DMS53 treated with DMSO at 0.1 percent for 48 hours (cell line): ENCODE measurements around the gene TSSK6.
A peak's percentile ranks its signal among the peaks of the same experiment; 100 is the strongest.

Source experiments
- DNase-seq: peaks from one replicate; lab custom pipeline; 2025; ENCODE audit not compliant: unreplicated experiment; lab: John Stamatoyannopoulos, UW

The TSSK6 gene

GRCh38 chr19:19544954-19545591 is 29.7 kb upstream of the TSSK6 start:
- no peak for DNase-seq

DNA sequence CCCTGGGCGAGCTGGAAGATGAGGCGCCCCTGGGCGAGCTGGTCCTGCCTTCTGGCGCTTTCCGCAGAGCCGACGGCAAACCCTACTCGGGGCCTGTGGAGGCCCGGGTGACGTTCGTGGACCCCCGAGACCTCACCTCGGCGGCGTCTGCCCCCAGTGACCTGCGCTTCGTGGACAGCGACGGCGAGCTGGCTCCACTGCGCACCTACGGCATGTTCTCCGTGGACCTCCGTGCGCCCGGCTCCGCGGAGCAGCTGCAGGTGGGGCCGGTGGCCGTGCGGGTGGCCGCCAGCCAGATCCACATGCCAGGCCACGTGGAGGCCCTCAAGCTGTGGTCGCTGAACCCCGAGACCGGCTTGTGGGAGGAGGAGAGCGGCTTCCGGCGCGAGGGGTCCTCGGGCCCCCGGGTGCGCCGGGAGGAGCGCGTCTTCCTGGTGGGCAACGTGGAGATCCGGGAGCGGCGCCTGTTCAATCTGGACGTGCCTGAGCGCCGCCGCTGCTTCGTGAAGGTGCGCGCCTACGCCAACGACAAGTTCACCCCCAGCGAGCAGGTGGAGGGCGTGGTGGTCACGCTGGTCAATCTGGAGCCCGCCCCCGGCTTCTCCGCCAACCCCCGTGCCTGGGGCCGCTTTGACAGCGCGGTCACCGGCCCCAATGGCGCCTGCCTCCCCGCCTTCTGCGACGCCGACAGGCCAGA is 29.1 kb upstream of the TSSK6 start:
- no peak for DNase-seq

GRCh38 chr19:19543640-19544039 is 28.3 kb upstream of the TSSK6 start:
- no peak for DNase-seq

GRCh38 chr19:19543101-19543500 is 27.8 kb upstream of the TSSK6 start:
- DNase-seq = no peak

GRCh38 chr19:19542507-19542906 is 27.2 kb upstream of the TSSK6 start:
- no peak for DNase-seq

- DNase-seq = no peak
Measured at GRCh38 chr19:19541616-19542015, 26.3 kb upstream of the TSSK6 start.

GRCh38 chr19:19540715-19541515 is 25.6 kb upstream of the TSSK6 start:
- peak; percentile 54 for DNase-seq

DNA sequence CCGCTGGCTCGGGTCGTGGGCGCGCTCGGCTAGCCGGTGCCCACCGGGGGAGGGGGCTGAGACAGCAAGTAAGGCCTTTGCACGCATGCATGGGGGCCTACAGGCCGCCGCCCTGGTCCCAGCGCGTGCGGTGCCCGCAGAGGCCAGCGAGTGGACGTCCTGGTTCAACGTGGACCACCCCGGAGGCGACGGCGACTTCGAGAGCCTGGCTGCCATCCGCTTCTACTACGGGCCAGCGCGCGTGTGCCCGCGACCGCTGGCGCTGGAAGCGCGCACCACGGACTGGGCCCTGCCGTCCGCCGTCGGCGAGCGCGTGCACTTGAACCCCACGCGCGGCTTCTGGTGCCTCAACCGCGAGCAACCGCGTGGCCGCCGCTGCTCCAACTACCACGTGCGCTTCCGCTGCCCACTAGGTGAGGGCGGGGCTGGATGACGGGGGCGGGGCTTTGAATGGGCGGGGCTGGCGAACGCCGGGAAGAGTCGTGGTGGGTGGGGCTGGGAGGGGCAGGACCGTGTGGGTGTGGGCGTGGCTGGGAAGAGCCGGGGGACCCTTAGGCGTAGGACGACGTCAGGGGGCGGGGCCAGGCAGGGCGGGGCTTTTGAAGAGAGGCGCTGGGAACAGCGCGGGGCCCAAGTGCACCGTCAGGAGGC is 24.8 kb upstream of the TSSK6 start:
- no peak for DNase-seq

GRCh38 chr19:19539698-19540063 is 24.3 kb upstream of the TSSK6 start:
- no peak for DNase-seq

- DNase-seq = no peak
Measured at GRCh38 chr19:19538785-19539166, 23.4 kb upstream of the TSSK6 start.

DNA sequence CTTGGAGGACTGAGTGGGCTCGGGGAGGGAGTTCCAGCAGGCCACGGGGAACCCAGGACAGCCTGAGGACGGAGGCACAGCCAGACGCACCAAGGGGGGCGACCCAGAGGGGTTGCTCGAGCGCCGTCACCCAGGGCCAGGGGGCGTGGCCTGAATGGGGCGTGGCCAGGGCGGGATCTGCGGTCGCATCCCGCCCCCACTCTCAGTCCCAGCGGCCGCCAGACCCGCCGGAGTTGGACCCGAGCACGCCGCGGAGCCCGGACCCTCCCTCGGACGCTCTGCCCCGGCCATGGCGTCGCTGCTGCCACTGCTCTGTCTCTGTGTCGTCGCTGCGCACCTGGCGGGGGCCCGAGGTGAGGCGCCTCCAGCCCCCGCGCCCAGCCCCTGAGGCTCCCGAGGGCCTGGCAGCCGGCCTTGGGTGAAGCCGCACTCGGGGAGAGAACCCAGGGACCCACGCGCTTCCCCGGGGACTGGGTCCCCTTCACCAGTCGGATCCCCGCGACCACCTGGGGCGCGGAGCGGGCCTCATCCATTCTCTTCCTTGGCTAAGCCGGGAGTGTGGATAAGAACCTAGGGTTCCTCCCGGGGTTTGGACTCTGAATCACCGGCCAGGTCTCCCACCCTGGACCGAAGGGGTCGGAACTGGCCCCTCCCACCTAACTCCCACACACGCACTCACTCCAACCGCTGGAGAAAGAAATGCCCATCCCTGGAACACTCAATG is 22.9 kb upstream of the TSSK6 start, which contains the start of gene CILP2:
Gene CILP2, plus strand, starts transcription at position 205 of the 724 bp plus-strand sequence. Its CDS starts 85 bp downstream, at position 290.
- DNase-seq = no peak

DNA sequence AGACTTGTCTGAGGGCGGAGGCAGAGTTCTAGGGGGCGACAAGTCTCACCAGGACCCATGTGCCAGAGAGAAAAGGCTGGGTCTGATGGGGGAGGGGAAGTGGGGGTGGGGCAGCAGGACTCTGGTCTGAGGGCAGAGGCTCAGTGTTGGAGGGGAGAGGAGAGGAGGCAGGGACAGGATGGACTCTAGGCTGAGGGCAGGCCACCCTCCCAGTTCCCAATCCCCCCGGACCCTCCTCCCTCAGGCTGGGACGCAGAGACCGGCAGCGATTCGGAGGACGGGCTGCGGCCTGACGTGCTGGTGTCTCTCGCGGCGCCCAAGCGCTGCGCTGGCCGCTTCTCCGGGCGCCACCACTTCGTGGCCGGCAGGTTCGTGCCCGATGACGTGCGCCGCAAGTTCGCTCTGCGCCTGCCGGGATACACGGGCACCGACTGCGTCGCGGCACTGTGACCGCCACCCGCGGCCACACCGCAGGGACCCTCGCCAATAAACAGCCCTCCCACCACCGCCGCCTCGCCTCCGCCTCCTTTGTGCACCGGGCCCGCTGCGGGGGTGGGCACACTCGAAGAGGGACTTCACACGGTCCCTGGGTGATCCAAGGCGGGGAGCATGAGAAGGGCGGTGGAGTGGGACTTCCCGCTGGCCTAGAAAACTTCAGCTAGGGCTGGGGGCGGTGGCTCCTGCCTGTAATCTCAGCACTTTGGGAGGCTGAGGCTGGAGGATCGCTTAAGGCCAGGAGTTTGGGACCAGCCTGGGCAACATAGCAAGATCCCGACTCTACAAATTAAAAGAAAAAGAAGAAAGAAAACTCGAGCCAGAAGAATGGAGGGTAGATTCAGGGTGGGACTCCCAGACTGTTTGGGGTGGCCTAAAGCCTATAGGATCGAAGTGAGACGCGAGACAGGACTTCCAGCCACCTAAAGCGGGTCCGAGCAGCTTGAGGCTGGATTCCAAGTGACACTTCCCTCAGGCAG is 22.0 kb upstream of the TSSK6 start:
- DNase-seq = no peak

- DNase-seq = no peak
Measured at GRCh38 chr19:19535311-19536191, 20.2 kb upstream of the TSSK6 start.

DNA sequence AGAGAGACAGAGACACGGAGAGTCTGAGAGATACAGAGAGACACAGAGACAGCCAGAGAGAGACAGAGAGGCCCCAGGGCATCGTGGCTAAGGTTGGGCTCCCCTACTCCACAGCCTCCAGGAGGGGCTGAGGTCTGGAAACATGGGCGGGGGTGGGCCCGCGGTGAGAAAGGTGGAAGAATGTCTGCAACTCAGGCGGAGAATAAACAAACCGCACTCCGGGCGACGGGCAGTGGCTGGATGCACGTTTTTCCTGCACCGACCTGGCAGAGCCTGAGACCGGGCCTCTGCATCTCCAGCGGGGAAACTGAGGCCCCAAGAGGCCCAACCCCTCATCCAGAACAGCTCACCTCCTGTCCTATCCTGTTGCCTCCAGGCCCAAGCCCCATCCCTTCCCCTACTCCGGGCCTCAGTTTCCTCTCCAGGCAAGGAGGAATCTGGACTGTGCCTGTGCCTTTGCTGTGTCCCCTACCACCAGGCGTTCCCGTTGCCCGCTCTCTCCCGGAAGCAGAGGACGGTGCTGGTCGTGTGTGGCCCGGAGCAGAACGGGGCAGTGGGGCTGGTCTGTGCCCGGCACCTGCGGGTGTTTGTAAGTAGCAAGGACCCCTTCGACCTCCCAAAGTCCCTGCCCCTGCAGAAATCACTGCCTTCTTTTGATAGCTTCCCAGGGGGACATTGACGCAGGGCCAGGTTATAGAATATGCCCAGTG is 19.4 kb upstream of the TSSK6 start:
- DNase-seq = no peak

DNA sequence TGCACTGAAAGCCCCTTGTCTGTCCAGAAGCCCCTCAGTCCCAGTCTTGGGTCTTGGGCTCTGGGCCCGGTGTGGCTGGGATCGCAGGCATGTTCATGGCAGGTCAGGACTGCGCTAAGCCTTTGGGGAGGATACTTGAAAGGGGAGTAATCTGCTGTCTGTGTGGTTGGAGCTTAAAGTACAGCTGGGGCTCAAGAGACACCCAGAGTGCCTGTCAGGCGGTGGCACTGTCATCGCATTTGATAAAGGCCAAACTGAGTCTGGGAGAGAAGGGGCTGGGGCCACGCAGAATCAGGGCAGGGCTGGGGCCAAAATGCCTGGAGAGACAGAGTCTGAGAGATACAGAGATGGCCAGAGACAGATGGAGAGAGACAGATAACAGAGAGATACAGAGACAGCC is 18.5 kb upstream of the TSSK6 start:
- no peak for DNase-seq

DNA sequence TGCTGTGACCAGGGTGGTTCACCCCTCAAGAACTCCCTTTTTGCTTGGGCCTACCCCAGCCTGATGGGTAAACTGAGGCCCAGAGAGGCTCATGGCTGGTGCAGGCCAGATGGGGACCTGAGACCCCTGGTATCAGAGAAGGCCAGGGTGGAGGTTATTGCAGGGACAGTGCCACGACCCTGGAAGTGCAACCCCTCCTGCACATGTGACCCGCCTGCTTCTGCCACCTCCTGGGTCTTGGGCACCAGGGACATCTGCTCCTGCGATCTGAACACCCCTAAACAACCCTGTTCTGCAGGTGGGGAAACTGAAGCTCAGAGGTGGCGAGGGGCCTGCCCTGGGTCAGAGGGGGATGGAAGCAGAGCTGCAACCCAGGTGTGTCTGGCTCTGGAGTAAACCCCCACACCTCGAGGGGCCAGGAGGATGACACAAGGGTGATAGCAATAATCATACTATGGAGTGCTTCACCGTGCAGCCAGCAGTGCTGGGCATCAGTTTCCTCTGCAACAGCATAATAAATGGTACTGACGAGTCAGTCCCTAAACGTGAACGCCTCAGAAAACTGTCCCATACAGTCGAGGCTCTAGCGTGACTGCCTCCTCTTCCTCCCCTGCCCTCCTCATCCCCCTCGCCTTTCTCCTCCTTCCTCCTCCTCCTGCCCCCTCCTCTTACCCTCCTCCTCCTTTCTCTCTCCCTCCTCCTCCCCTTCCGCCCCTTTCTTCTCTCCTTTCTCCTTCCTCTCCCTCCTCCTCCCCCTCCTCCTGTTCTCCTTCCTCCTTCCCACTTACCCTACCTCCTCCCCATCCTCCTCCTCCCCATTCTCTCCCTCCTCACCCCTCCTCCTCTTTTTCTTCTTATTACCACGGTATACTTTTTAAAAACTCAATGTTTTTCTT is 17.7 kb upstream of the TSSK6 start:
- no peak for DNase-seq
